Measurements from ENCODE around the gene CLASP1. TPM values are rescaled to one million over a fixed set of nuclear protein-coding genes. Genes with fewer than 3 reads are reported as not detected.
"Not testable (repeated sequence)": the region's sequence is repeated elsewhere in the genome, so short reads cannot be mapped to it uniquely, and the experiment has no call there.

Gene CLASP1
- total and polyA plus RNA-seq, 4 donors, result 11.8 to 81.8 (median 40.3) TPM

GRCh38 chr2:121479882-121480522 is 169.3 kb downstream of the CLASP1 start:
- ATAC-seq (ENCODE audit: low FRiP score) (peak; percentile 16), DNase-seq (no peak)
- Histone ChIP-seq H3K27ac (ENCODE audit: low read depth in 1 of 2, low read length in 2 of 2) (no peak overlapping the region), H3K4me1 (ENCODE audit: control insufficient read depth in 1 of 2, insufficient read depth in 2 of 2, low read length in 2 of 2) (peaks cover 0 to 4% of the 10 kb centered on the region in 2 donors), H3K27me3 (ENCODE audit: control insufficient read depth in 1 of 2, insufficient read depth in 2 of 2, low read length in 1 of 2) (no peaks in the 10 kb centered on the region), H3K9me3 (ENCODE audit: control insufficient read depth, low read length) (no peaks in the 10 kb centered on the region), H3K4me3 (ENCODE audit: low read length in 2 of 2) (no peak overlapping the region), H3K36me3 (ENCODE audit: control insufficient read depth in 1 of 2, insufficient read depth in 2 of 2, low read length in 1 of 2) (no peaks in the 10 kb centered on the region)
- intact Hi-C loops (cut with DNase I), result no loop called here
- 15 to 21% methylated on average over 8 of the region's 8 CpGs for WGBS, 2 donors

- H3K27me3 ChIP-seq (ENCODE audit: control insufficient read depth in 1 of 2, insufficient read depth in 2 of 2, low read length in 1 of 2), result no peaks in the 10 kb centered on the region
- H3K36me3 ChIP-seq (ENCODE audit: control insufficient read depth in 1 of 2, insufficient read depth in 2 of 2, low read length in 1 of 2), result no peaks in the 10 kb centered on the region
- 65 to 74% methylated on average over 6 of the region's 6 CpGs for WGBS, 2 donors
- H3K4me3 ChIP-seq (ENCODE audit: low read length in 2 of 2), result no peak overlapping the region
- DNase-seq (no peak), ATAC-seq (ENCODE audit: low FRiP score) (no peak)
- intact Hi-C loops (cut with DNase I), result no loop called here
- peaks cover 0 to 4% of the 10 kb centered on the region in 2 donors for H3K4me1 ChIP-seq (ENCODE audit: control insufficient read depth in 1 of 2, insufficient read depth in 2 of 2, low read length in 2 of 2)
- no peaks in the 10 kb centered on the region for H3K9me3 ChIP-seq (ENCODE audit: control insufficient read depth, low read length)
- H3K27ac ChIP-seq (ENCODE audit: low read depth in 1 of 2, low read length in 2 of 2), result no peak overlapping the region
Observed at GRCh38 chr2:121478996-121479745, 170.1 kb downstream of the CLASP1 start.

GRCh38 chr2:121478358-121478995 is 170.8 kb downstream of the CLASP1 start:
- H3K27me3 ChIP-seq (ENCODE audit: control insufficient read depth in 1 of 2, insufficient read depth in 2 of 2, low read length in 1 of 2); H3K4me1 ChIP-seq (ENCODE audit: control insufficient read depth in 1 of 2, insufficient read depth in 2 of 2, low read length in 2 of 2); H3K36me3 ChIP-seq (ENCODE audit: control insufficient read depth in 1 of 2, insufficient read depth in 2 of 2, low read length in 1 of 2); H3K27ac ChIP-seq (ENCODE audit: low read depth in 1 of 2, low read length in 2 of 2); intact Hi-C loops (cut with DNase I); H3K4me3 ChIP-seq (ENCODE audit: low read length in 2 of 2); DNase-seq; H3K9me3 ChIP-seq (ENCODE audit: control insufficient read depth, low read length); ATAC-seq (ENCODE audit: low FRiP score): not testable (repeated sequence)
- 97 to 99% methylated on average over 7 of the region's 7 CpGs for WGBS, 2 donors

- Histone ChIP-seq H3K27me3 (ENCODE audit: control insufficient read depth in 1 of 2, insufficient read depth in 2 of 2, low read length in 1 of 2) (no peaks in the 10 kb centered on the region), H3K4me3 (ENCODE audit: low read length in 2 of 2) (no peak overlapping the region), H3K27ac (ENCODE audit: low read depth in 1 of 2, low read length in 2 of 2) (no peak overlapping the region), H3K9me3 (ENCODE audit: control insufficient read depth, low read length) (no peaks in the 10 kb centered on the region), H3K4me1 (ENCODE audit: control insufficient read depth in 1 of 2, insufficient read depth in 2 of 2, low read length in 2 of 2) (peaks cover 6% of the 10 kb centered on the region in 2 donors), H3K36me3 (ENCODE audit: control insufficient read depth in 1 of 2, insufficient read depth in 2 of 2, low read length in 1 of 2) (no peaks in the 10 kb centered on the region)
- no peak for DNase-seq
- WGBS, 2 donors, result 82 to 89% methylated on average over 3 of the region's 3 CpGs
- intact Hi-C loops (cut with DNase I), result no loop called here
- ATAC-seq (ENCODE audit: low FRiP score), result no peak
Observed at GRCh38 chr2:121476684-121477083, 172.6 kb downstream of the CLASP1 start.

DNA sequence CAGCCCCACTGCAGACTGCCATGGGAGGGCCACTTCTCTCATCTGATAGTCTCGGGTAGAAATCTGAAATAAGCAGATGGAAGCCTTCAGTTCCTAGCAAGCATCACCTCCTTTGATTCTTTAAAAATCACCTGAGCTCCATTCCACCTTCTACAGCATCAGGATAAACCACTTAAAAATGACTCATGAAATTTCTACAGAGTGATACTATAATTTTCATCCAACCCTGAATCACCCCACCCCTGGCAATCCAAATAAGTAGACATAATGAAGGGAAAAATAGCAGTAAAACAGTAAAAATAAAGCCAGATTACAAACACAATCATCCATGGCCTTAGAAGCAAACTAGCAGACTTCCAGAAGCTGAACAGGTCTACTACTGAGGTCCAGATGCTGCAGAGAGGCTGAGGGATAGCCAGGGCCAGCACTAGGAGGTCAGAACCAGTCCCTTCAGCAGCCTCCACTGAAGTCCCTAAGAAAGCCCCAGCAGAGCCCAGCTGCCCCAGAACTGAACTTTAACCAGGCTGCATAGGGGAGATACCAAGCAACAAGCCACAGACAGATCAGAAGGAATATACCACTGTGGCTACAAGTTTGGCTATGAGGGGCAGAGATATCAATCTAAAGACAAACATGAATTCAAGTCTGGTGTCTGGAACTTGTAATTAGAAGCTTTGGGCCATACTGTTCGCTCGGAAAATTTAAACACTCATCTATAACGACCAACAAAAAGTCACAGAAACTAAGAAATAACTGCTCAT is 173.3 kb downstream of the CLASP1 start:
- 92% methylated on average over 4 of the region's 4 CpGs for WGBS, 2 donors
- no peak for DNase-seq
- Histone ChIP-seq H3K36me3 (ENCODE audit: control insufficient read depth in 1 of 2, insufficient read depth in 2 of 2, low read length in 1 of 2) (no peaks in the 10 kb centered on the region), H3K27me3 (ENCODE audit: control insufficient read depth in 1 of 2, insufficient read depth in 2 of 2, low read length in 1 of 2) (no peaks in the 10 kb centered on the region), H3K9me3 (ENCODE audit: control insufficient read depth, low read length) (no peaks in the 10 kb centered on the region), H3K4me1 (ENCODE audit: control insufficient read depth in 1 of 2, insufficient read depth in 2 of 2, low read length in 2 of 2) (peaks cover 6% of the 10 kb centered on the region in 2 donors), H3K4me3 (ENCODE audit: low read length in 2 of 2) (no peak overlapping the region), H3K27ac (ENCODE audit: low read depth in 1 of 2, low read length in 2 of 2) (no peak overlapping the region)
- intact Hi-C loops (cut with DNase I), result no loop called here
- no peak for ATAC-seq (ENCODE audit: low FRiP score)

GRCh38 chr2:121473512-121473911 is 175.8 kb downstream of the CLASP1 start:
- Histone ChIP-seq H3K27ac (ENCODE audit: low read depth in 1 of 2, low read length in 2 of 2) (no peak overlapping the region), H3K36me3 (ENCODE audit: control insufficient read depth in 1 of 2, insufficient read depth in 2 of 2, low read length in 1 of 2) (peaks cover 0 to 6% of the 10 kb centered on the region in 2 donors), H3K4me1 (ENCODE audit: control insufficient read depth in 1 of 2, insufficient read depth in 2 of 2, low read length in 2 of 2) (peaks cover 5 to 6% of the 10 kb centered on the region in 2 donors), H3K9me3 (ENCODE audit: control insufficient read depth, low read length) (no peaks in the 10 kb centered on the region), H3K27me3 (ENCODE audit: control insufficient read depth in 1 of 2, insufficient read depth in 2 of 2, low read length in 1 of 2) (no peaks in the 10 kb centered on the region), H3K4me3 (ENCODE audit: low read length in 2 of 2) (no peak overlapping the region)
- intact Hi-C loops (cut with DNase I), result no loop called here
- 39 to 44% methylated on average over 2 of the region's 2 CpGs for WGBS, 2 donors
- ATAC-seq (ENCODE audit: low FRiP score) (no peak), DNase-seq (no peak)

GRCh38 chr2:121472470-121472993 is 176.7 kb downstream of the CLASP1 start:
- Histone ChIP-seq H3K4me1 (ENCODE audit: control insufficient read depth in 1 of 2, insufficient read depth in 2 of 2, low read length in 2 of 2) (peaks cover 5 to 6% of the 10 kb centered on the region in 2 donors), H3K27me3 (ENCODE audit: control insufficient read depth in 1 of 2, insufficient read depth in 2 of 2, low read length in 1 of 2) (no peaks in the 10 kb centered on the region), H3K9me3 (ENCODE audit: control insufficient read depth, low read length) (no peaks in the 10 kb centered on the region), H3K36me3 (ENCODE audit: control insufficient read depth in 1 of 2, insufficient read depth in 2 of 2, low read length in 1 of 2) (peaks cover 0 to 6% of the 10 kb centered on the region in 2 donors), H3K4me3 (ENCODE audit: low read length in 2 of 2) (no peak overlapping the region), H3K27ac (ENCODE audit: low read depth in 1 of 2, low read length in 2 of 2) (no peak overlapping the region)
- intact Hi-C loops (cut with DNase I), result no loop called here
- WGBS, 2 donors, result 52 to 59% methylated on average over 2 of the region's 2 CpGs
- DNase-seq, result no peak
- no peak for ATAC-seq (ENCODE audit: low FRiP score)

All from aorta (tissue), 5 donors.